ENCODE data around the gene DRC3.

DNA sequence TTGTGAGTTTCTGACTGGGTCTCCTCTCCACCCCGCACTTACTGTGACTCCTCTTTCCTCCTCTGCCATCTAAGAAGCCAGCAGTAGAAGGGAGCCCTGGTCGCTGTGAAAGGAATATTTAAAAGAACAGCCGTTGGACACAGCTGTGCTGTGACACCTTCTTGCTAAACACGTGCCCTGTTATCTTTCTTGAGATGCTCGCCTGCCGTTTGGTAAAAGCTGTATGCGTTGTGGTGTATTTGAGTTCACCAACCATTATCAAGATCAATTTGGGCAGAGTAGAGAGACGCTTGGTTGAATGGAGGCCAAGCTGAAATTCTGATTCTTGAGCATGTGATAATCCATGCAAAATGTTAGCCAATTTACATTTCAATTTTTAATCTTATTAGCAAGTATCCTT is 70.3 kb downstream of the DRC3 start:
- TF ChIP-seq, protein P1, sequence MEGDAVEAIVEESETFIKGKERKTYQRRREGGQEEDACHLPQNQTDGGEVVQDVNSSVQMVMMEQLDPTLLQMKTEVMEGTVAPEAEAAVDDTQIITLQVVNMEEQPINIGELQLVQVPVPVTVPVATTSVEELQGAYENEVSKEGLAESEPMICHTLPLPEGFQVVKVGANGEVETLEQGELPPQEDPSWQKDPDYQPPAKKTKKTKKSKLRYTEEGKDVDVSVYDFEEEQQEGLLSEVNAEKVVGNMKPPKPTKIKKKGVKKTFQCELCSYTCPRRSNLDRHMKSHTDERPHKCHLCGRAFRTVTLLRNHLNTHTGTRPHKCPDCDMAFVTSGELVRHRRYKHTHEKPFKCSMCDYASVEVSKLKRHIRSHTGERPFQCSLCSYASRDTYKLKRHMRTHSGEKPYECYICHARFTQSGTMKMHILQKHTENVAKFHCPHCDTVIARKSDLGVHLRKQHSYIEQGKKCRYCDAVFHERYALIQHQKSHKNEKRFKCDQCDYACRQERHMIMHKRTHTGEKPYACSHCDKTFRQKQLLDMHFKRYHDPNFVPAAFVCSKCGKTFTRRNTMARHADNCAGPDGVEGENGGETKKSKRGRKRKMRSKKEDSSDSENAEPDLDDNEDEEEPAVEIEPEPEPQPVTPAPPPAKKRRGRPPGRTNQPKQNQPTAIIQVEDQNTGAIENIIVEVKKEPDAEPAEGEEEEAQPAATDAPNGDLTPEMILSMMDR (conservative IDR thresholded peaks at IDR 0.05 in 1 of 2, IDR thresholded peaks at IDR 0.05 in 1 of 2; ENCODE audit: extremely low read depth in 1 of 2, insufficient read depth in 1 of 2, low read depth in 1 of 2, low read length in 2 of 2): no peak
- no peak for TF ChIP-seq EZH2 (IDR thresholded peaks at IDR 0.05; ENCODE audit: borderline replicate concordance, low read length)
